ENCODE results near the gene ICOS.

Gene ICOS

DNA sequence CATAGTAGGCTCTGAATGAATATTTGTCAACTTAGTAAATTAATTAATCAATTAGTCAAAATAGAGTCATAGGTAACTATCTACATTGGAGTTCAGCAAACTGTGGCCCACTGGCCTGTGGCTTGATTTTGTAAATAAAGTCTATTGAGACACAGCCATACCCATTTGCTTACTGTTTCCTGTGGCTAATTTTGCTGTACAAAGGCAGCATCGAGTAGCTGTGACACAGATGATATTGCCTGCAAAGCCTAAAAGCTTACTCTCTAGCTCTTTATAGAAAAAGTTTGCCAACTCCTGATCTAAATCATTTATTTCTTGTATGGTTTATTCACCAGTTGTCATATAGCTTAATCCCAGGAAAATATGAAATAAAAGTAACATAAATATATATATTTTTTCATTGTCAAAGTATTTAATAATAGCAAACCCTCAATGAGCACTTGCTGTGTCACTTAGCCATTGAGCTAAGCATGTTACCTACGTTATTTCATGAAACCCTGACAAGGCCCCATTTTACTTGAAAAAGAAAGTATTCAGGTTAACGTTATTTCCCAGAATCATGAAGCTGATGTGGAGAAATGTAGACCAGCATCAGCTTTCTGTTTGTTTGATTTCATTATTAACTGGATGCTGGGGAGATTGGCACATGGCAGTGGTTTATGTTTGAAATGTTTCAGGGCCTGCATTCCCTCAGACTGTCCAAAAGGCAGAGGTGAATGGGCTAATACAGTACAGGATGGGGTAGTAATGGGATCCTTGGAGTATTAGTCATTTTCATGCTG, 69.6 kb downstream of the ICOS start:
- H3K4me3 ChIP-seq (ENCODE audit: low read depth, low read length), result no peak overlapping the region

DNA sequence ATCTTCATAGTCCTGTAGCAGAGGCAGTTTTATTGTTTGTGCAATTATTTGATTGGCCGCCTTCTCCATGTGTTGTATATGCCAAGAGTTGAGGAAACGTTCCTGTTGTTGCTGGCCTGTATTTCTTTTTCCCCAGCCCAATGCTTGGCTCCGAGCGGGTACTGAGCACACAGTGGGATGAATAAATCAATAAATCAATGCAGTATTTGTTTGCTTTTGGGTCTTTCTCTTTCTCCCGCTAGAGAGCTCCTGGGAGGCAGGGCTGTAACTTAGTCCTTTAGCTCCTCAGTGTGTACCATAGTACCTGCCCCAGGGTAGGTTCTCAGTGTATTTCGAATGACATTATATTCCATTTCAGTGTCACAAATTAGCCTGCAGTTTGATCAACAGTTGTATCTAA, 71.8 kb downstream of the ICOS start:
- no peak overlapping the region for H3K4me3 ChIP-seq (ENCODE audit: low read depth, low read length)

DNA sequence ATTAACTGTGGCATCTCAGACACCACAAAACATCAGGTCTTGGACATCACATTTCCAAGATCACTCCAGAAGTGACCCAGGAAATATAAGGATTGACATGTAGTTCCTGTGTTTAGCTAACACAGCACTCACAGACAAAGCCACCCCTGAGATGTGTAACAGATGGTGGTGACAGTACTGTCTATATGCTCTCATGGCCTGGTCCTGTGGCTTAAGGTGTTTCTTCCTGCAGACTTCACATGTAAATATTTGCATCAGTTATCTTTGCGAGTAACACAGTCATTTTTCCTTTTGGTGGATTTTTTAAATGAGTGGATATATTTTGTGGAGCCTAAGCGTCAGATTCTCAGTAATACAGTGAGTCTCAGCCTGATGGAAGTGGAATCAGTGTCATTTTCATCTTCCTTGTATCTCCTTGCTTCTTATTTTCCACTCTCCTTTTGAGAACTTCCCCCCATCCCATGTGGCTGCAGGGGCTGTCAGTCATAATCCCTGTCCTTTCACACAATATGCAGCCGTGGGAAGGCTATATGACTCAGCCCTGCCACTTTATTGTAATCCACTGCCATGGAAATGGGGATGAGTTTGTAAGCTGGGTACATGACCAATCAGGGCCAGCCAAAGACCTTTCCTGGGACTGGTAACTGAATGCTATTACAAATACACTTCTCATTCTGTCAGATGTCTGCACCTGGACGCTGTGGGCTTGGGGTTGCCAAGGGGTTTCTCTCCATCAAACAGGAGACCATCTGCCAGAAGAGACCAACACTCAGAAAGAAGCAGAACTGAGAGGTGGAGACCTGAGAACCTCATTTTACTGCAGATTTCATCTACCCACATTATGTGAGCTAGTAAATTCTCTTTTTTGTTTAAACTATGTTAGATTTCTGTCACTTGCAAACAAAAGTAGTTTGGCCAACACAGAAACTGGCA, 74.3 kb downstream of the ICOS start:
- no peak overlapping the region for H3K4me3 ChIP-seq (ENCODE audit: low read depth, low read length)

Data from iPS-11a (cell line).